GM19099 (cell line): Measurements from ENCODE around the gene HRH4.

Source experiments
- POLR2A ChIP-seq: IDR thresholded peaks from 3 replicates; pipeline ENCODE4 v1.6.1; 2011; ENCODE audit warnings: low read depth; ENCODE audit not compliant: insufficient read length; ENCODE audit errors: extremely low read depth

The HRH4 gene

GRCh38 chr18:24447961-24448360 is 12.5 kb upstream of the HRH4 start:
- no peak for TF ChIP-seq POLR2A

GRCh38 chr18:24456549-24456948 is 3.9 kb upstream of the HRH4 start:
- no peak for TF ChIP-seq POLR2A

- TF ChIP-seq POLR2A: no peak
Observed at GRCh38 chr18:24459772-24460171, 665 bp upstream of the HRH4 start.

GRCh38 chr18:24461996-24462395 is 1.6 kb downstream of the HRH4 start:
- no peak for TF ChIP-seq POLR2A

- TF ChIP-seq POLR2A: no peak
Observed at GRCh38 chr18:24462838-24463775, 2.7 kb downstream of the HRH4 start.

GRCh38 chr18:24465486-24465885 is 5.0 kb downstream of the HRH4 start:
- TF ChIP-seq POLR2A: no peak

- no peak for TF ChIP-seq POLR2A
Observed at GRCh38 chr18:24466771-24467170, 6.3 kb downstream of the HRH4 start.

GRCh38 chr18:24470022-24470618 is 9.7 kb downstream of the HRH4 start:
- TF ChIP-seq POLR2A: no peak

- TF ChIP-seq POLR2A: no peak
Observed at GRCh38 chr18:24470805-24471204, 10.4 kb downstream of the HRH4 start.

- no peak for TF ChIP-seq POLR2A
Observed at GRCh38 chr18:24472591-24472990, 12.2 kb downstream of the HRH4 start.

- no peak for TF ChIP-seq POLR2A
Observed at GRCh38 chr18:24474406-24474805, 14.0 kb downstream of the HRH4 start.

- TF ChIP-seq POLR2A: no peak
Observed at GRCh38 chr18:24475926-24476589, 15.6 kb downstream of the HRH4 start.

- no peak for TF ChIP-seq POLR2A
Observed at GRCh38 chr18:24479371-24479770, 18.9 kb downstream of the HRH4 start.

- no peak for TF ChIP-seq POLR2A
Observed at GRCh38 chr18:24482821-24483220, 22.4 kb downstream of the HRH4 start.

GRCh38 chr18:24485681-24486080 is 25.2 kb downstream of the HRH4 start:
- no peak for TF ChIP-seq POLR2A

- no peak for TF ChIP-seq POLR2A
Observed at GRCh38 chr18:24486684-24487083, 26.2 kb downstream of the HRH4 start.
